A549 (cell line): ENCODE measurements around the gene CLDND2. TPM values are rescaled to one million over a fixed set of nuclear protein-coding genes. Genes with fewer than 3 reads are reported as not detected.

ENCODE experiments used
- ATAC-seq, 2 experiments: fragments of 200-7000 bp in 1 of 2; fragments of >200 bp in 1 of 2; cut with Nextera tagmentation in 1 of 2; cut with Tn5 transposase in 1 of 2; 3 replicates each; pipeline versions ENCODE4 v1.8.0 to v1.9.1; 2018 to 2020; ENCODE audit warnings: mild to moderate bottlenecking in 1 of 2, moderate library complexity in 1 of 2
- CTCF ChIA-PET: fragments of 300-600 bp; sonication (Branson Sonifier 250); formaldehyde crosslinking; extraction: SDS; loops from one replicate; lab custom pipeline; 2021; ENCODE audit warnings: antibody characterized with exemption, inconsistent platforms; lab: Yijun Ruan, JAX
- POLR2A ChIA-PET: fragments of 350-600 bp; formaldehyde crosslinking; extraction: SDS; loops from one replicate; lab custom pipeline; 2021; ENCODE audit warnings: antibody characterized with exemption, inconsistent platforms; lab: Yijun Ruan, JAX
- DNase-seq, 2 experiments: peaks; one replicate each; pipeline versions ENCODE4 v3.0.0 to v3.0.0-alpha.2; 2011 to 2016; ENCODE audit warnings: low read depth in 1 of 2, low spot score in 1 of 2
- FAIRE-seq: peaks from 2 replicates; lab custom pipeline; 2011; peaks lifted over from hg19 to GRCh38; lab: Jason Lieb, UNC
- H3K27ac ChIP-seq, 2 experiments: fragments of >200 bp; sonication (Bioruptor Twin); formaldehyde crosslinking; 3 replicates each; pipeline ENCODE4 v1.5.1; 2016 to 2017
- H3K4me1 ChIP-seq: fragments of >200 bp; sonication (Bioruptor Twin); formaldehyde crosslinking; 3 replicates; pipeline ENCODE4 v1.6.1; 2016
- H3K4me2 ChIP-seq: fragments of >200 bp; sonication (Bioruptor Twin); formaldehyde crosslinking; 3 replicates; pipeline ENCODE4 v1.6.1; 2016
- H3K4me3 ChIP-seq: fragments of >200 bp; sonication (Bioruptor Twin); formaldehyde crosslinking; 3 replicates; pipeline ENCODE4 v1.5.1; 2016
- H3K9me3 ChIP-seq: fragments of >200 bp; sonication (Bioruptor Twin); formaldehyde crosslinking; 3 replicates; pipeline ENCODE4 v1.6.1; 2016
- CEBPB ChIP-seq, 2 experiments: fragments of >200 bp in 1 of 2; sonication (Bioruptor Twin) in 1 of 2; formaldehyde crosslinking in 1 of 2; IDR thresholded peaks; 2 replicates each; pipeline ENCODE4 v1.6.1; 2012 to 2016
- JUN ChIP-seq, 2 experiments: fragments of >200 bp; sonication (Bioruptor Twin); formaldehyde crosslinking; IDR thresholded peaks; 2 replicates in 1 of 2; 3 replicates in 1 of 2; pipeline ENCODE4 v1.6.1; 2016 to 2017
- JUNB ChIP-seq: fragments of >200 bp; sonication (Bioruptor Twin); formaldehyde crosslinking; IDR thresholded peaks from 2 replicates; pipeline ENCODE4 v1.6.1; 2016
- MAZ ChIP-seq: fragments of 150-350 bp; IDR thresholded peaks from 2 replicates; pipeline ENCODE4 v1.6.1; 2014; ENCODE audit warnings: antibody characterized with exemption, low read depth, low read length, borderline replicate concordance
- RAD21 ChIP-seq, 2 experiments: fragments of >200 bp in 1 of 2; sonication (Bioruptor Twin) in 1 of 2; formaldehyde crosslinking in 1 of 2; IDR thresholded peaks in 1 of 2; conservative IDR thresholded peaks in 1 of 2; 2 replicates in 1 of 2; 3 replicates in 1 of 2; pipeline ENCODE4 v1.6.1; 2012 to 2018; ENCODE audit warnings: inconsistent platforms in 1 of 2
- RARB ChIP-seq: fragments of 250-450 bp; sonication (Bioruptor Pico); IDR thresholded peaks from 2 replicates; pipeline ENCODE4 v1.8.0; 2021; ENCODE audit warnings: mild to moderate bottlenecking, moderate library complexity
- ZSCAN20 ChIP-seq: fragments of 250-450 bp; sonication (Bioruptor Pico); IDR thresholded peaks from 2 replicates; pipeline ENCODE4 v1.8.0; 2022; ENCODE audit warnings: mild to moderate bottlenecking, moderate library complexity
- WGBS: methylation state at CpG from one replicate; pipeline ENCODE4 v1.1.6; 2017; ENCODE audit errors: missing lambda C conversion rate; 5-methylcytosine and 5-hydroxymethylcytosine counted together
- polyA plus RNA-seq, 4 experiments: library from polyadenylated mRNA; depleted of rRNA in 3 of 4; stranded (reverse); fragments of >200 nt; fragmentation: RNase III in 1 of 4; extraction: RNeasy Plus Mini Kit Qiagen cat#74134 plus additional on column Dnase treatment in 1 of 4; gene quantifications; 2 replicates in 3 of 4; 3 replicates in 1 of 4; pipeline ENCODE4 v1.2.3, GENCODE V29; 2011 to 2017
- TF ChIP-seq, protein P1 (sequence below): fragments of >200 bp; sonication (Bioruptor Twin); formaldehyde crosslinking; IDR thresholded peaks from 3 replicates; pipeline ENCODE4 v1.5.1; 2016

Gene CLDND2
- polyA plus RNA-seq, 2 of the 4 experiments (the other 2 are of a cell fraction), result 1.1 to 2.8 TPM

DNA sequence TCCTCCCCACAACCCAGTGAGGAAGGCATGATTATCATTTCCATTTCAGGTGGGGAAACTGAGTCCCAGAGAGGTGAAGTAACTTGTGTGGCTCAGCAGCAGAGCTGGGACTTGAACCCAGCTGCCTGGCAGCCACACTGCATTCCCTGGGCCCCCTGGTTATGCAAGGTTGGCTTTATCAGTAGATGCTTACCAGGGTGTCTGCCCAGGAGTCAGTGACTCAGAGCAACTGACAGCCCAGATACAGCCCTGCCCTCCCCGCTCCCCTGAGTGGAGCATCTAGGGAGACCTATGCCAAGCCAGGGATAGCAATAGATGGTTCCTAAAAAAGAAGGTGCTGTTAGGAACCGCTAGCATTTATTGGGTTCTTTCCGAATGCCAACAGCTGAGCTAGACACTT, 51.4 kb downstream of the CLDND2 start:
- H3K4me2 ChIP-seq, result no peak overlapping the region
- H3K9me3 ChIP-seq, result peaks cover 10% of the 10 kb centered on the region
- H3K27ac ChIP-seq, result no peak overlapping the region
- FAIRE-seq (no peak), DNase-seq (no peak), ATAC-seq (peak in 1 of 2 experiments; percentile 42; a peak in 2 of 6 replicates)
- ChIA-PET POLR2A (no interaction called here), CTCF (interaction anchor here (1.2 kb wide), 1 partner anchor 21 kb away, joined by 6 read pairs; no protein-coding TSS in a partner anchor)
- no peak overlapping the region for H3K4me3 ChIP-seq
- TF ChIP-seq, protein P1, sequence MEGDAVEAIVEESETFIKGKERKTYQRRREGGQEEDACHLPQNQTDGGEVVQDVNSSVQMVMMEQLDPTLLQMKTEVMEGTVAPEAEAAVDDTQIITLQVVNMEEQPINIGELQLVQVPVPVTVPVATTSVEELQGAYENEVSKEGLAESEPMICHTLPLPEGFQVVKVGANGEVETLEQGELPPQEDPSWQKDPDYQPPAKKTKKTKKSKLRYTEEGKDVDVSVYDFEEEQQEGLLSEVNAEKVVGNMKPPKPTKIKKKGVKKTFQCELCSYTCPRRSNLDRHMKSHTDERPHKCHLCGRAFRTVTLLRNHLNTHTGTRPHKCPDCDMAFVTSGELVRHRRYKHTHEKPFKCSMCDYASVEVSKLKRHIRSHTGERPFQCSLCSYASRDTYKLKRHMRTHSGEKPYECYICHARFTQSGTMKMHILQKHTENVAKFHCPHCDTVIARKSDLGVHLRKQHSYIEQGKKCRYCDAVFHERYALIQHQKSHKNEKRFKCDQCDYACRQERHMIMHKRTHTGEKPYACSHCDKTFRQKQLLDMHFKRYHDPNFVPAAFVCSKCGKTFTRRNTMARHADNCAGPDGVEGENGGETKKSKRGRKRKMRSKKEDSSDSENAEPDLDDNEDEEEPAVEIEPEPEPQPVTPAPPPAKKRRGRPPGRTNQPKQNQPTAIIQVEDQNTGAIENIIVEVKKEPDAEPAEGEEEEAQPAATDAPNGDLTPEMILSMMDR, result no peak
- TF ChIP-seq JUN (IDR thresholded peaks at IDR 0.05) (no peak), MAZ (no peak), ZSCAN20 (CRISPR knock-in tag) (no peak), RARB (no peak), CEBPB (IDR thresholded peaks at IDR 0.05) (no peak), RAD21 (conservative IDR thresholded peaks at IDR 0.05 in 1 of 2, IDR thresholded peaks at IDR 0.05 in 1 of 2) (no peak), JUNB (no peak)
- WGBS, result 23% methylated on average over 3 of the region's 3 CpGs
- no peaks in the 10 kb centered on the region; the same call in 2 of the 3 replicates for H3K4me1 ChIP-seq

Other genes with a start within 250 kb of the CLDND2 start
- not detected in 2 replicates for gene SIGLEC9, start 244.1 kb downstream of the CLDND2 start, polyA plus RNA-seq (2011; rRNA removed)
- not detected in 3 replicates for gene SIGLEC9, start 244.1 kb downstream of the CLDND2 start, polyA plus RNA-seq (2017; fragmentation: RNase III; extraction: RNeasy Plus Mini Kit Qiagen cat#74134 plus additional on column Dnase treatment)
- gene SIGLEC7, start 226.7 kb downstream of the CLDND2 start, polyA plus RNA-seq (2011; rRNA removed), result not detected in 2 replicates
- gene SIGLEC7, start 226.7 kb downstream of the CLDND2 start, polyA plus RNA-seq (2017; fragmentation: RNase III; extraction: RNeasy Plus Mini Kit Qiagen cat#74134 plus additional on column Dnase treatment), result not detected in 3 replicates
- gene CD33, start 143.9 kb downstream of the CLDND2 start, polyA plus RNA-seq (2011; rRNA removed), result 0.10 and 0.40 TPM in 2 replicates
- 0.13 TPM in 1 of 3 replicates, not detected in the others for gene CD33, start 143.9 kb downstream of the CLDND2 start, polyA plus RNA-seq (2017; fragmentation: RNase III; extraction: RNeasy Plus Mini Kit Qiagen cat#74134 plus additional on column Dnase treatment)
- gene SIGLECL1, start 117.9 kb downstream of the CLDND2 start, polyA plus RNA-seq (2011; rRNA removed), result not detected in 2 replicates
- not detected in 3 replicates for gene SIGLECL1, start 117.9 kb downstream of the CLDND2 start, polyA plus RNA-seq (2017; fragmentation: RNase III; extraction: RNeasy Plus Mini Kit Qiagen cat#74134 plus additional on column Dnase treatment)
- 0.04 and 0.08 TPM in 2 replicates for gene IGLON5, start 57.4 kb downstream of the CLDND2 start, polyA plus RNA-seq (2011; rRNA removed)
- 0.05 to 0.06 TPM in 2 of 3 replicates, not detected in the other for gene IGLON5, start 57.4 kb downstream of the CLDND2 start, polyA plus RNA-seq (2017; fragmentation: RNase III; extraction: RNeasy Plus Mini Kit Qiagen cat#74134 plus additional on column Dnase treatment)
- 8.6 and 9.2 TPM in 2 replicates for gene VSIG10L, start 26.9 kb downstream of the CLDND2 start, polyA plus RNA-seq (2011; rRNA removed)
- 5.7 to 6.8 TPM (median 6.7 TPM) in 3 replicates for gene VSIG10L, start 26.9 kb downstream of the CLDND2 start, polyA plus RNA-seq (2017; fragmentation: RNase III; extraction: RNeasy Plus Mini Kit Qiagen cat#74134 plus additional on column Dnase treatment)
- gene ETFB, start 2.6 kb downstream of the CLDND2 start, polyA plus RNA-seq (2011; rRNA removed), result 112 and 149 TPM in 2 replicates
- gene ETFB, start 2.6 kb downstream of the CLDND2 start, polyA plus RNA-seq (2017; fragmentation: RNase III; extraction: RNeasy Plus Mini Kit Qiagen cat#74134 plus additional on column Dnase treatment), result 262 to 270 TPM (median 267 TPM) in 3 replicates
- gene NKG7, start 3.7 kb upstream of the CLDND2 start, polyA plus RNA-seq (2011; rRNA removed), result not detected in 2 replicates
- not detected in 3 replicates for gene NKG7, start 3.7 kb upstream of the CLDND2 start, polyA plus RNA-seq (2017; fragmentation: RNase III; extraction: RNeasy Plus Mini Kit Qiagen cat#74134 plus additional on column Dnase treatment)
- gene LIM2, start 19.0 kb upstream of the CLDND2 start, polyA plus RNA-seq (2011; rRNA removed), result not detected in 2 replicates
- gene LIM2, start 19.0 kb upstream of the CLDND2 start, polyA plus RNA-seq (2017; fragmentation: RNase III; extraction: RNeasy Plus Mini Kit Qiagen cat#74134 plus additional on column Dnase treatment), result not detected in 3 replicates
- gene C19orf84, start 21.6 kb upstream of the CLDND2 start, polyA plus RNA-seq (2011; rRNA removed), result not detected in 2 replicates
- not detected in 3 replicates for gene C19orf84, start 21.6 kb upstream of the CLDND2 start, polyA plus RNA-seq (2017; fragmentation: RNase III; extraction: RNeasy Plus Mini Kit Qiagen cat#74134 plus additional on column Dnase treatment)
- gene SIGLEC10, start 48.6 kb upstream of the CLDND2 start, polyA plus RNA-seq (2011; rRNA removed), result not detected in 2 replicates
- gene SIGLEC10, start 48.6 kb upstream of the CLDND2 start, polyA plus RNA-seq (2017; fragmentation: RNase III; extraction: RNeasy Plus Mini Kit Qiagen cat#74134 plus additional on column Dnase treatment), result not detected in 3 replicates
- not detected in 2 replicates for gene SIGLEC8, start 89.5 kb upstream of the CLDND2 start, polyA plus RNA-seq (2011; rRNA removed)
- not detected in 3 replicates for gene SIGLEC8, start 89.5 kb upstream of the CLDND2 start, polyA plus RNA-seq (2017; fragmentation: RNase III; extraction: RNeasy Plus Mini Kit Qiagen cat#74134 plus additional on column Dnase treatment)
- not detected in 2 replicates for gene CEACAM18, start 109.5 kb upstream of the CLDND2 start, polyA plus RNA-seq (2011; rRNA removed)
- not detected in 3 replicates for gene CEACAM18, start 109.5 kb upstream of the CLDND2 start, polyA plus RNA-seq (2017; fragmentation: RNase III; extraction: RNeasy Plus Mini Kit Qiagen cat#74134 plus additional on column Dnase treatment)
- gene SIGLEC12, start 132.8 kb upstream of the CLDND2 start, polyA plus RNA-seq (2011; rRNA removed), result not detected in 2 replicates
- not detected in 3 replicates for gene SIGLEC12, start 132.8 kb upstream of the CLDND2 start, polyA plus RNA-seq (2017; fragmentation: RNase III; extraction: RNeasy Plus Mini Kit Qiagen cat#74134 plus additional on column Dnase treatment)
- not detected in 2 replicates for gene SIGLEC6, start 162.7 kb upstream of the CLDND2 start, polyA plus RNA-seq (2011; rRNA removed)
- gene SIGLEC6, start 162.7 kb upstream of the CLDND2 start, polyA plus RNA-seq (2017; fragmentation: RNase III; extraction: RNeasy Plus Mini Kit Qiagen cat#74134 plus additional on column Dnase treatment), result not detected in 3 replicates
- 6.4 and 7.5 TPM in 2 replicates for gene ZNF175, start 202.3 kb upstream of the CLDND2 start, polyA plus RNA-seq (2011; rRNA removed)
- 2.9 to 3.8 TPM (median 3.3 TPM) in 3 replicates for gene ZNF175, start 202.3 kb upstream of the CLDND2 start, polyA plus RNA-seq (2017; fragmentation: RNase III; extraction: RNeasy Plus Mini Kit Qiagen cat#74134 plus additional on column Dnase treatment)